Measurements from ENCODE around the gene SPEG. TPM values are rescaled to one million over a fixed set of nuclear protein-coding genes. Genes with fewer than 3 reads are reported as not detected.

Gene SPEG
- total and polyA plus RNA-seq, 4 donors, result 3.7 to 15.6 (median 9.6) TPM

DNA sequence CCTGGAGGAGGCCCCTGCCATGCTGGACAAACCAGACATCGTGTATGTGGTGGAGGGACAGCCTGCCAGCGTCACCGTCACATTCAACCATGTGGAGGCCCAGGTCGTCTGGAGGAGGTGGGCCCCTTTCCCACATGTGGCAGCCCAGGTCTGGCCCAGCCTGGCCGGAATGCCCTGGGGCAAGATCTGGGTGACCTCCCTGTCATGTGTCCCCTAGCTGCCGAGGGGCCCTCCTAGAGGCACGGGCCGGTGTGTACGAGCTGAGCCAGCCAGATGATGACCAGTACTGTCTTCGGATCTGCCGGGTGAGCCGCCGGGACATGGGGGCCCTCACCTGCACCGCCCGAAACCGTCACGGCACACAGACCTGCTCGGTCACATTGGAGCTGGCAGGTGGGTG is 38.9 kb downstream of the SPEG start:
- no peak for DNase-seq
- WGBS, 2 donors, result 85 to 93% methylated on average over 18 of the region's 18 CpGs
- peaks cover 0 to 15% (median 3%) of the 10 kb centered on the region in 5 donors for H3K4me1 ChIP-seq (ENCODE audit: control insufficient read depth in 5 of 5, insufficient read depth in 5 of 5, low read length in 5 of 5)

DNA sequence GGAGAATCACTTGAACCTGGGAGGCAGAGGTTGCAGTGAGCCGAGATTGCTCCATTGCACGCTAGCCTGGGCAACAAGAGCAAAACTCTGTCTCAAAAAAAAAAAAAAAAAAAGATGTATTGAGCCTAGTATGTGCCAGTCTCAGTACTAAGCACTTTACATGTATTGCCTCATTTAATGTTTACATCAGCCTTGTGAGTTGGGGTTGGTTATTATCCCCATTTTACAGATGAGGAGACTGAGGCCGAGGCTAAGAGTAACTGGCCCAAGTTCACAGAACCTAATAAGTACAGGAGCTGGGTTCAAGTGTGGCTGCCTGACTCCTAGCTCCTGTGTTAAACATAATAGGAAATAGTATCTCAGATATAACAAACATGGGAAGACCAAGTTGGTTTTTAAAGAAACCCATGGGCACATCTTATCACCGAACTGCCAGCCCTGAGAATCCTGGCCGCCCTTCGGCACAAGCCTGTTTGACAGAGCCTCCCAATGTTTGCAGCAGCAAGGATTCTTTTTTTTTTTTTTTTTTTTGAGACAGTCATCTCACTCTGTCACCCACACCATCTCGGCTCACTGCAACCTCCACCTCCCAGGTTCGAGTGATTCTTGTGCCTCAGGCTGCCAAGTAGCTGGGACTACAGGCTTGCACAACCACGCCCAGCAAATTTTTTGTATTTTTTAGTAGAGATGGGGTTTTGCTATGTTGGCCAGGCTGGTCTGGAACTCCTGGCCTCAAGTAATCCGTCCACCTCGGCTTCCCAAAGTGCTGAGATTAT is 39.8 kb downstream of the SPEG start:
- no peak overlapping the region for H3K27ac ChIP-seq (ENCODE audit: low read depth in 1 of 2, low read length in 1 of 2)
- DNase-seq (no peak), ATAC-seq (ENCODE audit: insufficient read depth, low FRiP score) (no peak)
- peaks cover 0 to 7% (median 0%) of the 10 kb centered on the region in 4 donors for H3K36me3 ChIP-seq (ENCODE audit: control insufficient read depth in 4 of 4, insufficient read depth in 4 of 4, low read length in 4 of 4)
- WGBS, 2 donors, result 70 to 92% methylated on average over 11 of the region's 11 CpGs
- peaks cover 0 to 15% (median 3%) of the 10 kb centered on the region in 5 donors for H3K4me1 ChIP-seq (ENCODE audit: control insufficient read depth in 5 of 5, insufficient read depth in 5 of 5, low read length in 5 of 5)
- H3K9me3 ChIP-seq (ENCODE audit: control insufficient read depth in 4 of 4, insufficient read depth in 3 of 4, low read length in 3 of 4), result peaks cover 0 to 5% (median 0%) of the 10 kb centered on the region in 4 donors
- H3K27me3 ChIP-seq (ENCODE audit: control insufficient read depth in 3 of 3, insufficient read depth in 3 of 3, low read length in 2 of 3), result peaks cover 0 to 4% (median 0%) of the 10 kb centered on the region in 3 donors
- no peak overlapping the region for H3K9ac ChIP-seq (ENCODE audit: insufficient read depth in 1 of 2, low read length in 2 of 2)
- no peak overlapping the region for H3K4me3 ChIP-seq
- TF ChIP-seq, protein P1, sequence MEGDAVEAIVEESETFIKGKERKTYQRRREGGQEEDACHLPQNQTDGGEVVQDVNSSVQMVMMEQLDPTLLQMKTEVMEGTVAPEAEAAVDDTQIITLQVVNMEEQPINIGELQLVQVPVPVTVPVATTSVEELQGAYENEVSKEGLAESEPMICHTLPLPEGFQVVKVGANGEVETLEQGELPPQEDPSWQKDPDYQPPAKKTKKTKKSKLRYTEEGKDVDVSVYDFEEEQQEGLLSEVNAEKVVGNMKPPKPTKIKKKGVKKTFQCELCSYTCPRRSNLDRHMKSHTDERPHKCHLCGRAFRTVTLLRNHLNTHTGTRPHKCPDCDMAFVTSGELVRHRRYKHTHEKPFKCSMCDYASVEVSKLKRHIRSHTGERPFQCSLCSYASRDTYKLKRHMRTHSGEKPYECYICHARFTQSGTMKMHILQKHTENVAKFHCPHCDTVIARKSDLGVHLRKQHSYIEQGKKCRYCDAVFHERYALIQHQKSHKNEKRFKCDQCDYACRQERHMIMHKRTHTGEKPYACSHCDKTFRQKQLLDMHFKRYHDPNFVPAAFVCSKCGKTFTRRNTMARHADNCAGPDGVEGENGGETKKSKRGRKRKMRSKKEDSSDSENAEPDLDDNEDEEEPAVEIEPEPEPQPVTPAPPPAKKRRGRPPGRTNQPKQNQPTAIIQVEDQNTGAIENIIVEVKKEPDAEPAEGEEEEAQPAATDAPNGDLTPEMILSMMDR (IDR thresholded peaks at IDR 0.05; ENCODE audit: control extremely low read depth, extremely low read depth), result no peak

More for the DNA sequence above, 38.9 kb downstream of the SPEG start:
- Histone ChIP-seq H3K4me3 (no peak overlapping the region), H3K9ac (ENCODE audit: insufficient read depth in 1 of 2, low read length in 2 of 2) (no peak overlapping the region), H3K27me3 (ENCODE audit: control insufficient read depth in 3 of 3, insufficient read depth in 3 of 3, low read length in 2 of 3) (peaks cover 0 to 3% (median 0%) of the 10 kb centered on the region in 3 donors), H3K36me3 (ENCODE audit: control insufficient read depth in 4 of 4, insufficient read depth in 4 of 4, low read length in 4 of 4) (peaks cover 0 to 7% (median 0%) of the 10 kb centered on the region in 4 donors), H3K9me3 (ENCODE audit: control insufficient read depth in 4 of 4, insufficient read depth in 3 of 4, low read length in 3 of 4) (peaks cover 0 to 5% (median 0%) of the 10 kb centered on the region in 4 donors), H3K27ac (ENCODE audit: low read depth in 1 of 2, low read length in 1 of 2) (no peak overlapping the region)
- no peak for ATAC-seq (ENCODE audit: insufficient read depth, low FRiP score)
- TF ChIP-seq, protein P1 (IDR thresholded peaks at IDR 0.05; ENCODE audit: control extremely low read depth, extremely low read depth), result no peak

DNA sequence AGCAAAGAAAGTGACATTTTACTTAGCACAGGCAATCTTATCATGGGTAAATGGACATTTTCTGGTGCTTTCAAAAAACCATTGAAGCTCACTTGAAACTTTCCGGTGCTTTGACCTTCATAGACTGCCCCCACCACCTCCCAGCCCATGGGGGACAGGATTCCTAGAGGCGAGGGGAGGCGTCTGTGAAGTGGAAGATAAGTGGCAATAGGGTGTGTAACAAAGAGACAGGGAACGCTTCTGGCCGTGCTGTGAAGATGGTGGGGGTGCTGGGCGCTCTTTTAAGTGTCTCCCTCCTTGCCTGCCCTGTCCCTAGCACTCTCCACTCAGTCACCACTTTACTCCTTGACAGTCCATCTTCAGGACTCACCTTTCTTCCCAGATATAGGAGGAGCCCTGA is 40.6 kb downstream of the SPEG start:
- Histone ChIP-seq H3K4me3 (no peak overlapping the region), H3K9me3 (ENCODE audit: control insufficient read depth in 4 of 4, insufficient read depth in 3 of 4, low read length in 3 of 4) (peaks cover 0 to 5% (median 0%) of the 10 kb centered on the region in 4 donors), H3K9ac (ENCODE audit: insufficient read depth in 1 of 2, low read length in 2 of 2) (no peak overlapping the region), H3K36me3 (ENCODE audit: control insufficient read depth in 4 of 4, insufficient read depth in 4 of 4, low read length in 4 of 4) (peaks cover 0 to 7% (median 0%) of the 10 kb centered on the region in 4 donors), H3K27me3 (ENCODE audit: control insufficient read depth in 3 of 3, insufficient read depth in 3 of 3, low read length in 2 of 3) (peaks cover 0 to 4% (median 0%) of the 10 kb centered on the region in 3 donors), H3K27ac (ENCODE audit: low read depth in 1 of 2, low read length in 1 of 2) (no peak overlapping the region), H3K4me1 (ENCODE audit: control insufficient read depth in 5 of 5, insufficient read depth in 5 of 5, low read length in 5 of 5) (peaks cover 0 to 15% (median 2%) of the 10 kb centered on the region in 5 donors)
- WGBS, 2 donors, result 54 to 69% methylated on average over 6 of the region's 6 CpGs
- DNase-seq (no peak), ATAC-seq (ENCODE audit: insufficient read depth, low FRiP score) (no peak)
- TF ChIP-seq, protein P1 (IDR thresholded peaks at IDR 0.05; ENCODE audit: control extremely low read depth, extremely low read depth), result no peak
